GM21526 (cell line): Measurements from ENCODE around the gene RAD51B.

Experiments used
- ATAC-seq: cut with Tn5 transposase; IDR thresholded peaks from one replicate; pipeline ENCODE4 v1.9.1; 2021; ENCODE audit warnings: moderate library complexity; ENCODE audit not compliant: unreplicated experiment, low FRiP score

Gene RAD51B

DNA sequence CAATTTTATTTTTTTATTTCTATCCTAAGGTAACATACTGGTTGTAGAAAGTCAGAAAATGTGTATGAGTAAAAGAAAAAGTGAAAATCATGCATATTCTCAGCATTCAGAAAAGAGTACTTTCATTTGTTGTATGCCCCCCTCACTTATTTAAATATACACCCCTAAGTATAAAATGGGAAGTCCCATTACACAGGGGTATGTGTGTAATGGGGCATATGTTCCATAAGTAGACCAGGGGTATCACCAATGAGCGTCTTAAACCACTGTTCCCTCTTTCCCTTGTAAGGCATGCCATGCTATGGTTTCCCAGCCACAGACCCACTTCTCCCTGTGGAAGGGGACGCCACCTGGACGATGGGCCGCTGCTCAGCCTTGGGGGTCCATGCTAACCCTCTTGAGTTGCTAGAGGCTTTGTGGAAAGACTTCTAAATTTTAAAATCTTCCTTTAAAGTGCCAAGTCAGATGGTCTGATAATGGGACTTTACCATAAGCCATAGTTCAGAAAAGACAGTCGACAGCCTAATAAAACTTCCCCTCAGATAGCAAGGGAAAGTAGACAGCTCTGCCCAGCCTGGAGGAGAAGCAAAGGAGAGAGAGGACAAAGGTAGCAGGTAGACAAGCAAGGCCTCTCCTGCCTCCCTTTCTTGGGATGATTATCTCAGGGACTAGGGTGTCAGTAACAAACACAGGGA lies 855.1 kb downstream of the RAD51B start:
- no peak for ATAC-seq

DNA sequence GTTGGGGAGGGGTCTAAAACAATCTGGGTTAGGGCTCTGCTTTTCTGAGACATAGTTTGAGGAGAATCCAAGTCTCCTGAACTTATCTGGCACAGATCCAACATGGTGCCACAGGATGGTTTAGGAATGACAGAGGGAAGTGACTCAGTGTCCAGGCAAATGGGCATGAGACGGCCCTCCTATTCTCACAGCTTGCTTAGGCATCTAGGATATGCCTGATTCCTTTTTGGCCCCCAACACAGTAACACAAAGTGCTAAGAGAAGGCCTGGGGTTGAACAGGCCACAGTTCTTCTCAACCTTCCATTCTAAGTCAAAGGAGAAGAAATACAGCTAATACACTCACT lies 855.6 kb downstream of the RAD51B start:
- no peak for ATAC-seq

DNA sequence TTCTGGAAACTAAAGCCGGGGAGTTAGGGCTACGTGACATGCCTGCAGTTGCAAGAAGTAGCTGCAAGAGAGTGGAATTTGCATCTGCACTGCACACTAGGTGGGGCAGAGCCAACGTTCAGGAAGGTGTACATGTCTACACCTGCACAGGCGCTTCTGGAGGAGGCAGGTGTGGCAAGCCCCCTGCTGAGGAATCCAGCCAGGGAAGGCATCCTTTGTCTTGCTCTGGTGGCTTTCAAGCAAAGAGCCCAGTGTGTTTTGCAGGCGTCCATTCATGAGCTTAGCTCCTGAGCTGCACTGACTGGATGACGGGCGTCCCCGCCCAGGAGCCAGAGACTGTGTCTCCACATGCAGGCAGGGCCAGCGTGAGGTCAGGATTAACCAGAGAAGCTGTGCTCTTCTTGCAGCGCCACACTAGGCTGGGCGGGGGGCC lies 856.9 kb downstream of the RAD51B start:
- no peak for ATAC-seq

DNA sequence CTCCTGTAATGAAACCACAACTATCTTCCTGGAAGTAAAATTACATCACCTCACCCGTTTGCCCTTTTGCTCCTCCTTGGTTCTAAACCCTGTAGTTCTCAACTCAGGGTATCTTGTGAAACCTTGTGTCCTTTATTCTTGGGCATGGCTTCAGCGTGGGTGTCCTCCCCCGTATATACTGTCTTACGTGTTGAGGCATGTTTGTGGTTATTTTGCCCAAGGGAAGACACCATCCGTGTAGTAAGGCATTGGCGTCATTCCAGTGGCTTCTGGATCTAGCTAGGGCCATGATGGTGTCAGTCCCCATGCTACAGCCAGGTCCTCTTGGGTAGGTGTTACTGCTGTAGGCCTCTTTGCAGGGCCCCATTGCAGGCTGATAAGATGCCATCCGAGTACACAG lies 857.9 kb downstream of the RAD51B start:
- ATAC-seq = no peak

DNA sequence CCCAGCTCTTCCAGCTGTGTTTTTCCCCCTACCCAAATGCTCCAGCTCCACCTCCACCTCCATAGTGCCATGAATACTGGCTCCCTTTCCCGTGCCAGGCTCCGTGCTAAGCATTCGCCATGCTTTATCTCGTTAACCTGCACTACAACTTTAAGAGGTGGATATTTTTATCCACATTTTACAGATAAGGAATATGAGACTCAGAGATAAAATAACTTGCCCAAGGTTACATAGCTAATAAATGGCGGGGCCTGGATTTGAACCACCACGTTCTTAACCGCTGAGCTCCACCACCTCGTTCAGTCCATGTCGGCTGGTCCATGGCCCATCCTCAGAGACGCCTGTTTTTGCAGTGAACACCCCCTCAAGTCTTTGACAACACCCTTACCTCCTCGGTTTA lies 858.3 kb downstream of the RAD51B start:
- ATAC-seq = no peak

DNA sequence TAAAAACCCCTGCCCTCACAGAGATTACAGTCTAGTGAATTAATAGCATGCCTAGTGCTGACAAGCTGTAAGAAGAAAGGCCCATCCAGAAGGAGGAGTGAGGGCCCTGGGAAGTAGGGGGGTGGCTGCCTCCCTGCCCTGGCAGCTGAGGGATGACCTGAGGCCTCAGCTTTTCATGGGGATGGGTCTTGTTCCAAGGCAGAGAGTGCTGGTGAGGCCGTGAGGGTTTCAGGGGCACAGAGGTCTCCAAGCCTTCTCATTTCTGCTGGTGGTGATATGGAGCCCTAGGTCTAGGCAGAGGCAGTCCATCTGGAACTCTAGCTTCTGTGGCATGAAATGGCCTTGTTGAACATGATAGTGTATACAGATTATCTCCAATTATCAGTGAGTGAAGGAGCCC lies 858.9 kb downstream of the RAD51B start:
- no peak for ATAC-seq

DNA sequence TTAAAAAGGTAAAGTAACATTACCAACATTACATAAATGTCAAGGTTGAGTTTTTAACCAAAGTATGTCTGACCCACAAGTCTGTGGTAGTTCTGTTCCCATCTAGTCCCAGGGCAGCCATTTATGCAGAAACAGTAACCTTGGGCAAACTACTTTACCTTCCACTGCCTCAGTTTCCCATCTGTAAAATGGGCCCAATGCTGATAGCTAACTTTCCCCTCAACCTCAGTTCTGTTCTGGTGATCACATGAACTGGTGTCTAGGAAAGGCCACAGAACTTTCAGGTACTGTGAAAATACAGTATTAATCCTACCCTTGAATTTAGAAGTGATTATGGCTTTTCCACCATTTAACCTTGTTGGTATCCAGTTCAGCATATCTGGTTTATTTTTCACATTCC lies 859.7 kb downstream of the RAD51B start:
- ATAC-seq = no peak

DNA sequence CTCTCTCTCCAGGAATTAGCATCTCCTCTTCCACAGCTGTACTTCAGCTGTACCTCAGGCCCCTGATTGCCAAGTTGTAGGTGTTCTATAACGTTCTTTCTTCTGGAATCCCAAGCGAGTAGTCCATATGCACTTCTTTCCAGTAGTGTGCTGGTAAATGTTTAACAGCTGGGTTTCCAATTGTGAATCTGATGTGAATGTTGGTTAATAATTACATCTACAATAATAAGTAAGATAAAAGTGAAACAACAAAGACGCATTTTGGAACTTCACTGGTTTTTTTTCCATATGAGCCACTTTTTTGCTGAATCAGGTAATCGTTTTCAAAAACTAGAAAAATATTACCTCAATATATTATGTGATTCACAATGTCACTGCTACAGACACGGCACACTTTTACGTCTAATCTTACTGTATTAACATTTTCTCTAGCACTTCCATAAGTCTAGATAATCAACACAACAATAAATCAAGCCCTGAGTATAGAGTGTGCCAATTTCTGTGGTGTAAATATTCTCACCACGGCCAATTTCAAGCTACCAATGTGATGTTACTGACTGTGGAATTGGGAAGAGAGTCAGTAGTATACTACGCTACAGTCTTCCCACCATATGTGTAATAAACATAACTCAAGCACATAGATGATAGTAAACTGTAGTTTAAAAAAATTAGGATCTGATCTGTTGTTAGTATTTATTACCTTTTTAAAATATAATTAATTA lies 860.3 kb downstream of the RAD51B start:
- ATAC-seq = no peak

DNA sequence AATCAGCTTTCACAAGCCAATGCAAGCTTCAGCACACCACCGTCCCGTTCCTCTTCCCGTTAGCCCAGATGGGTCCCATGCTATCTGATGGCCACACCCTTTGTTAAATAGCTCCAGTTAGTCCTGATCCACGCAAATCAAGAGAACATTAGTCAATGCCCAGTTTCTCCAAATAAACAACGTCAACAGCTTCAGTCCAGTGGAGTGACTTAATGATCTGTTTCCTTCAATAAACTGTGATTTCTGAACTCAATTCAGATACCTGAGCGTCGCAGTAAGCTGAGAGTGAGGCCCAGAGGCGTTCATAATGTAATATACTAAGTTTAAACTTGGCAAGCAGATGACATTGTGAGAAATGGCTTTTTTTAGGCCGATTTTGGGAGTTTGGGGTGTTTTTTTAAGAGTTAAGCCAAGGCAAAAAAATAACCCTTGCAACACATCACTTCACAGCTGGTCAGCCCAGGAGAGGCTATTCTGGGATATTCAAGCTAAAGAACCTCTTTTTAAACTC lies 861.0 kb downstream of the RAD51B start:
- ATAC-seq = no peak

DNA sequence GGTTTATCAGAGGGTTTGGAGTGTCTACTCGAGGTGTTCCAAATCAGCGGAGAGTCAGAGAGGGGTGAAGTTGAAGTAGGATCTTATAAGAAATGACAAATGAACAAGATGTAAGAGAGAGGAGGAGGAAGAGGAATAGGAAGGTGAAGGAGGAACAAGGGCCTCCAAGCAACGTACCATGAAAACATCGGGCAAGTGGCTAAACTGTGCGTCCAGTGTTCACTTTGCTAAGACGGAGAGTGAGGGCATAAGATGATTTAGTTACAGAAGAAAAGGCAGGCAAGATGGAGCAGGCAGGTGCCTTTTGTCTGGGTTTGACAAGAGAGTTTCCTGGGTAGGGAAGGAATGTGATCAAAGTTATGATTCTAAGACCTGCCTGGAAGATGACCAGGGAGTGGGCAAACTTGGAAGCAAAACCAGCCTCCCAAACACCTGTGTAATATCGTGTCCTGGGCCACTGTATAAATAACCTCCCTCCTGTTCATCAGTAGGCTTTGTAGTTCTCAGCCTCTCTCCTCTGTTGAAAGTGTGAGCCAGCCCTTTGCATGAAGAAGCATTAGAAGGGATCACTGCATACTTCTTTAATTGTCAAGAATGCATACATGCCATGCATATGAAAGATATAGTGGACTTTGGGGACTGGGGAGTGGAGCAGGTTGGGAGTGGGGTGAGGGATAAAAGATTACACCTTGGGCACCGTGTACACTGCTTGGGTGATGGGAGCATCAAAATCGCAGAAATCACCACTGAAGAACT lies 861.9 kb downstream of the RAD51B start:
- no peak for ATAC-seq

DNA sequence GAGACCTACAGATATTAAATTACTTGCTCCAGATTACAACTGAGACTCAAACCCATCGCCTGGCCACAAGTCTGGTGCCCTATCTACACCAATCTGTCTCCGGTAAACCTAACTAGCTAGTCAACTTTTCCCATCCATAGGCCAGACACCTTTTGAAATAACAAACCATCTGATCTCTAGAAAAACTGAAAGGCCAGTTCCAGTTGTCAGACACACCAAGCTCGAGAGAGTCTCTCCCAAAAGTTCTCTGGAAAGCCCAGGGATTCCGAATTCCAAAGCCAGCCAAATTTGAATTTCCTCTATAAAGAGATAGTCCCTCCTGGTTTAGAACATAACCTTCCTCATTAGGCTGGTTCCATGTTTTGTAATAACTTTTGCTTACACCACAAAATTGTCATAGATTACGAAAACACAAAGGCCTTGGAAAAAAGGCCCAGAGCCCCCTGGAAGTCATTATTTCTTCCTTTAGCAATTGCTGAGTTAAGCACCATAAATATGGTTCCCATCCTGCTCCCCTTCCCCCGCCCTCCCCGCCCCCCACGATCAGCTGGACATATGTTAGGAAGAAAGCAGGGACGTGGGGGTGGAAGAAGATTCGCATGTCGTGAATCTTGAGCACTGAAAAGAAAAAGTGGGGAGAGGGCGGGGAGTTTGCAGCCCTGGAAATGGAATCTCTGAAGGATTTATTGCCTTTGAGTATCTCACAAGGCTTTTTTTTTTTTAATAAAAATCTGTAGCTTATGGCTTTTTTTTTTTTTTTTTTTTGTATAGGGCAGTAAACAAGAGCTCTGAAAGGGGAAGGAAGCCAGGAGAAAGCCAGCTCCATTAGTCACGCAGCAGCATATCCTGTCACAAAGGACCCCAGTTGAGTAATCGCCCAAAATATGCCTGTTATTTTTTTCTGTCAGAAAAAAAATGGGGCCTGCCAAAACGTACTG lies 862.9 kb downstream of the RAD51B start:
- no peak for ATAC-seq

DNA sequence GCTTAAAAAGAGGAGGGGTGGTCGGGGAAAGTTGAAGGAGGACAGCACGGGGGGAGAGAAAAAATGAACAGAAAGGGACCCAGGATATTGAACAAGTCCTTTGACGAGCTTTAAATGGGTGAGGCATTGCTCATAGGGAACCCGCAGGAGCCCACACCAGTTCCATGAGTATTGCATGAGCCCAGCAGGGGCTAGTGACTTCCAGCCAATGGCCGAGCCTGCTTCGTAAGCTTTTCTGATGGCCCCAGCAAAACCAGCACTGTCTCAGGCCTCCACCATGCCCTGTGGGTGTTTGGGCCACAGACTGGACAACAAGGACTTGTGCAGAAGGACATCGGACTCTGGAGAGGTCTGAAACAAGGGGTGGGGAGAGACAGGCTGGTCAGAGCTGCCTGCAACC lies 863.7 kb downstream of the RAD51B start:
- ATAC-seq = no peak

DNA sequence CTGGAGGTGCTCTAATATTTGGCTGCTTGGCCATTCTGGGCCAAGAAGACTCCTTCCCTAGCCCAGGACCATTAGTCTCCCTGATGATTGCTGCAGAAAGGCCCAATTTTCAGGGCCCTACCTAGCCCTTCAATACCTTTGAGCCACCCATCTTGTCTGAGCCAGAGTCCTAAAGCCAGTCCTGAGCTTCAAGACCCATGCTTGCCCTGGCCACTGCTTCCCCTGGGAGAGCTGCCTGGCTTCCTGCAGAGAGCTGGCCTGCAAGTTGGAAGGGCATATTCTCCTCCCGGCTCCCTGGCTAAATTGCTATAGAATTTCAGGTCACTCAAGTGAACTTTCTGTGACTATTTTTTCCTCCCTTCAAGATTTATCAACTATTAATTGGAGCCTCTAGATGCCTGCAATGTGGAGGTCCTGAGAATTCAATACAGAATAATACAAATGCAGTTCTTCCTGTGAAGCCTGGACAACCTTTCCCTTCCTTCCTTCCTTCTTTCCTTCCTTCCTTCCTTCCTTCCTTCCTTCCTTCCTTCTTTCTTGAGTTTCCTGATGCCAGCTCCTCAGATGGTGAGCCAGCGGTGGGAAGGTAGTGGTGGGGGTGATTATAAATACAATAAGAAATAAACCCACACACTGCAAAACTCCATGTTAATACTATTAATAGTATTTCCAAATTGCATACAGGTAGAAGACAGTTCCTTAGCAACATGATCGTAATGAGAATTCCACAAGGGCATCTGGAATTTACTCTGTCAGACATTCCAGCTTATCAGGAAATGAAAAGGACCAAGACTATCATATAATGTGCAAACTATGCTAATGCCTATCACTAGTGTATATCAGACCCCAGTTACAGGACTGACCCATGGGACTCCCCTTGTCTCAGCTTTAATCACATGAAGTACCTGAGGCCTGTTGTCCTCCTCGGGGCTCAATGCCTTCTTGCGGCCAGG lies 865.2 kb downstream of the RAD51B start:
- no peak for ATAC-seq

DNA sequence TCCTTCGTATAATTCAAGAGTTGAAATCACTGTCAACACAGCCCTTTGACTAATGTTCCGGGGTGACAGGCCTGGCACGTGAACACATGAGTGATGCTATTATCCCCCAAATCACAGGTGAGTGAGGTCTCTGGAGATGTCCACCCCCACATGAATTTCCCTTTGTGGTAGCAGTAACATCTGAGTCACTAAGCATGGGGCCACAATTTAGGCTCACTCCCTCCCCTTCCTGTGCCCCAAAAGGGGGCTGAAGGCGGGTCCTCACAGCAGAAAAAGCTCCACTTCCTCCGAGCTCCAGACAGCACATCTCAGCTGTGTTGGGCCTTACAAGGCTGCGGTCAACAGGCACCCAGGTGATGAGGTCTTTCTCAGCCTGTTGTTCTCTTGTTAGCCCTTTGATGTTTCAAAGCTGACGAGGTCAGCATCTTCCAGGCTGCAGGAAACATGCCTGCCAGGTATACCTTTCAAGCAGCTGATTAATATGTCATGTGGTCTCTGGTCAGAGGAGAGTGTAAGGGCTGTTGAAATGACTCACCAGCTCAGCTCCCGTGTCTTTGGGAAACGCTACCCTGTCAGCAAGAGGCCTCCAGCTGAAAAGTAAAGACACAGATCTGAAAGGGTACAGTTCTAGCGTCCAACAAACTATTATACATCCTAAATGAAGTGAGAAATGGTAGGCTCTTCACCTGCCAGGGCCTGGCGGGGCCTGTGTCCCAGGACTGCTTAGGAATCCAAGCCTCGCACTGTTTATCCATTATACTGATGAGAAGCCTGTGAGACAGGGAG lies 866.0 kb downstream of the RAD51B start:
- peak; percentile 77 for ATAC-seq

DNA sequence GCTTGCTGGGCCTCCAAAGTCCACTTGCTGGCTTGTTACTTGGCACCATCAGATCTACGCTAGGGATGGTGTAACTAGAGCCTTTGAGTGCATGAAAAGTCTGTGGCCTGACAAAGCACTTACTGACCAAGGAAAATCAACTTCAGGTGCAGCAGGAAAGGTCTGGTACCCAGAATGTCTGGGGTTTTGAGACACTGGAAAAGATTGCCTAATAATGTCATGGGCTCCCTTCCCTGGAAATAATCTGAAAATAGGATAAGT lies 866.6 kb downstream of the RAD51B start:
- no peak for ATAC-seq

DNA sequence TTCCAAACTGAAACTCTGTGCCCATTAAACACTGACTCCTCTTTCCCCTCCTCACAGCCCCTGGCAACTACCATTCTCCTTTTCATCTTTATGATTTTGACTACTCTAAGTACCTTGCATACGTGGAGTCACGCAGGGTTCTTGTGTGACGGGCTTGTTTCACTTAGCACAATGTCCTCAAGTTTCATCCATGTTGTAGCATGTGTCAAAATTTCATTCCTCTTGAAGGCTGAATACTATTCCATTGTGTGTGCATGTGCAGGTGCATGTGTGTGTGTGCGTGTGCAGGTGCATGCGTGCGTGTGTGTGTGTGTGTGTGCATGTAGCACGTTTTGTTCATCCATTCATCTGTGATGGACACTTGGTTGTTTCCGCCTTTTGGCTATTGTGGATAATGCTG lies 867.1 kb downstream of the RAD51B start:
- ATAC-seq = no peak

DNA sequence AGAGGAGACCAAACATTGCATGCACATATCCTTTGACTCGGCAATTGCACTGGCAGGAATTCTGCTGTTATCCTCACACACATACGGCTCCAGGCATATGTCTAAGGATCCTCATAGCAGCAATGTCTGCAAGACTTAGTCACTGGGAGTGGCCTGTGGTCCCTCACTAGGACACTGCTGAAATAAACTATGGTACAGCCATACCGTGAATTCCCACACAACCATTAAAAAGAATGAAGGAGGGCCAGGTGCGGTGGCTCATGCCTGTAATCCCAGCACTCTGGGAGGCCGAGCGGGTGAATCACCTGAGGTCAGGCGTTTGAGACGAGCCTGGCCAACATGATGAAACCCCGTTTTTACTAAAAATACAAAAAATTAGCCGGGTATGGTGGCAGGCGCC lies 868.2 kb downstream of the RAD51B start:
- no peak for ATAC-seq

DNA sequence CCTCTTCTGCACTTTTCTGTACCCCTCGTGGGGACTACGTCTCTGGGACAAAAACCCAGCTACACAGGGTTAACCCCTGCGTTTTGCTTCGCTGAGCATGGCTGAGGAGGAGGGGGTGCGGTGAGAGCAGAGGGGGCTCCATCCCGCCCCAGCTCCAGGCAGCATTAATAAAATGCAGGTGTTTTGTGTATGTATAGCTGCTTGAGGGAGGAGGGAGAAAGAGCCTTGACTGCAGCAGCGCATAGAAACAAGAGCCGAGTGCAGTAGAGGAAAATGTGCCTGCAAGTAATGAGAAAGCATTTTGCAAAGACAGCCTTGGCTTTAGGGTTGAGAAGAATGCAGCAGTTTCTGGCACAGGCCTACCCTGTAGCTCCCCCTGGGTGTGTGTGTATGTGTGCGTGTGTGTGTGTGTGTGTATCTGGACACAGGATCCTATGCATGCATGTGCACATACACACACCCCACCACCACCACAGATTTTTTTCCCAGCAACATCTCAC lies 869.3 kb downstream of the RAD51B start:
- ATAC-seq = no peak

DNA sequence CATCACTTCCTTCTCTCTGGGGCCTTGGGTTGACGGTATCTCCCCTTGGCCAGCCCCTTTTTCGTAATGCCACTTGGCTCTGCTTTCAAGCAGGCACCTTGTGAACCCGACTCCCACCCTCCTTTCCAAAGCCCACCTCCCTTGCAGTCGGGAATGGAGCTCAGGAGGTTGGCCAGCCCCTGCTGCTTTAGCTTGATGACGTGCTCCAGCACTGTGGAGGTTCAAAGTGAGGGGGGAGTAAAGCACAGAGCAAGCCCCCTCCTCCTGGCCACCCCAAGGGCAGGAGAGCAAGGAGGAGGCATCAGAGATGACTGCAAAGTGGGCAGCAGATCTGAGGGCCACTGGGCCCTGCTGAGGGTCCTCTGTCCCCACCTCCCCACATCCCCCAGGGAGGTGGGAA lies 869.9 kb downstream of the RAD51B start:
- no peak for ATAC-seq
